AG04449 (cell line): Measurements from ENCODE around the gene PRODH2.

Source experiments
- CTCF ChIA-PET: fragments of 350-600 bp; formaldehyde crosslinking; extraction: SDS; loops from one replicate; lab custom pipeline; 2021; ENCODE audit warnings: antibody characterized with exemption; lab: Yijun Ruan, JAX
- POLR2A ChIA-PET: fragments of 400-600, 350-600 bp; formaldehyde crosslinking; extraction: SDS; loops from one replicate; lab custom pipeline; 2020; ENCODE audit warnings: antibody characterized with exemption, inconsistent platforms; lab: Yijun Ruan, JAX
- DNase-seq: peaks from one replicate; pipeline ENCODE4 v3.0.0-alpha.2; 2010; ENCODE audit warnings: low read depth, low spot score
- H3K4me3 ChIP-seq: 2 replicates; pipeline ENCODE4 v1.5.1; 2011; ENCODE audit warnings: low read depth, mild to moderate bottlenecking, control low read depth, low read length
- TF ChIP-seq, protein P1 (sequence below): IDR thresholded peaks from one replicate; pipeline ENCODE4 v1.5.1; 2011; ENCODE audit warnings: mild to moderate bottlenecking, moderate library complexity, low read length, control low read depth, inconsistent platforms; ENCODE audit not compliant: insufficient read depth; ENCODE audit errors: missing control alignments

The PRODH2 gene

GRCh38 chr19:35832054-35832453 lies 19.4 kb upstream of the PRODH2 start:
- ChIA-PET POLR2A (no interaction called here), CTCF (no interaction called here)
- no peak for DNase-seq
- no peak overlapping the region for H3K4me3 ChIP-seq
- TF ChIP-seq, protein P1, sequence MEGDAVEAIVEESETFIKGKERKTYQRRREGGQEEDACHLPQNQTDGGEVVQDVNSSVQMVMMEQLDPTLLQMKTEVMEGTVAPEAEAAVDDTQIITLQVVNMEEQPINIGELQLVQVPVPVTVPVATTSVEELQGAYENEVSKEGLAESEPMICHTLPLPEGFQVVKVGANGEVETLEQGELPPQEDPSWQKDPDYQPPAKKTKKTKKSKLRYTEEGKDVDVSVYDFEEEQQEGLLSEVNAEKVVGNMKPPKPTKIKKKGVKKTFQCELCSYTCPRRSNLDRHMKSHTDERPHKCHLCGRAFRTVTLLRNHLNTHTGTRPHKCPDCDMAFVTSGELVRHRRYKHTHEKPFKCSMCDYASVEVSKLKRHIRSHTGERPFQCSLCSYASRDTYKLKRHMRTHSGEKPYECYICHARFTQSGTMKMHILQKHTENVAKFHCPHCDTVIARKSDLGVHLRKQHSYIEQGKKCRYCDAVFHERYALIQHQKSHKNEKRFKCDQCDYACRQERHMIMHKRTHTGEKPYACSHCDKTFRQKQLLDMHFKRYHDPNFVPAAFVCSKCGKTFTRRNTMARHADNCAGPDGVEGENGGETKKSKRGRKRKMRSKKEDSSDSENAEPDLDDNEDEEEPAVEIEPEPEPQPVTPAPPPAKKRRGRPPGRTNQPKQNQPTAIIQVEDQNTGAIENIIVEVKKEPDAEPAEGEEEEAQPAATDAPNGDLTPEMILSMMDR, result no peak

GRCh38 chr19:35830986-35831385 lies 18.3 kb upstream of the PRODH2 start:
- no peak for DNase-seq
- ChIA-PET CTCF (no interaction called here), POLR2A (no interaction called here)
- H3K4me3 ChIP-seq, result no peak overlapping the region
- TF ChIP-seq, protein P1, result no peak

DNA sequence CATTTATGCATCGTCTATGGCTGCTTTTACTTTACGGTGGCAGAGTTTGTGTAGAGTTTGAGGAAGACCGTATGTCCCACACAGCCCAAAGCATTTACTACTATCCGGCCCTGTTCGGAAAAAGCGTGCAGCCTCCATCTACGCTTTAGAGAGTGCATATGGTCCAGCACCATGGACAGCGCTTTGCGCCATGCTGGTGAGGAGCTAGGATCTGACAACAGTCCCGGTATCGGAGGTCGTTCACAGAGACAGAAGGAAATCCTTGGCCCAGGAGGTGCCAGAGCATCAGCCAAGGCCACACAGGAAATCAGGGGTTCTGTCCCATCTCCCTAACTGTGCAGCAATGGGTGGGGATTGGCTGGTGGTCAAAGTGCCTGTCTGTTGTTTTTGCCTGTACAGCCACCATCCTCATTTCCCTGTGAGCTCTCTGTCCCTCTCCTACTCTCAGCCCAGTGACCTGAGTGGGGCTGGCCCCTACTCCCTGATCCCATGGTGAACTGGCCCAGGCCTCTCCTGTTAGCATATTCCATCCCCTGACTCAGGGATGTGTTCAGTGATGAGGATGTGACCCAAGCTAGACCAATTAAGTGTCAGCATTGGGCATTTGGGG lies 16.2 kb upstream of the PRODH2 start:
- ChIA-PET CTCF (no interaction called here), POLR2A (no interaction called here)
- H3K4me3 ChIP-seq, result no peak overlapping the region
- no peak for DNase-seq
- TF ChIP-seq, protein P1, result no peak

DNA sequence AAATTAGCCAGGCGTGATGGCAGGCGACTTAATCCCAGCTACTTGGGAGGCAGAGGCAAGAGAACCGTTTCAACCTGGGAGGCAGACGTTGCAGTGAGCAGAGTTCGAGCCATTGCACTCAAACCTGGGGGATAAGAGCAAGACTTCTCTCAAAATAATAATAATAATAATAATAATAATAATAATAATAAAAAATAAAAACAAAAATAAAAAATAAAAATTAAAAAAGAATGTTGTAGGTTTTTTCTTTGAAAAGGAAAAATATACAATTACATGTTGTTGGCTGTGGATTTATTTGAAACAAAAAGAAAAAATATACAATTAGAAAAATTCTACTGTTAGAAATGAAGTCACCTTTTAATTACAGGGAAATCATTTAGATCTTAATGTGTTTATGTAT lies 11.5 kb upstream of the PRODH2 start:
- H3K4me3 ChIP-seq, result no peak overlapping the region
- POLR2A ChIA-PET, result no interaction called here
- CTCF ChIA-PET, result no interaction called here
- no peak for DNase-seq
- TF ChIP-seq, protein P1, result no peak

DNA sequence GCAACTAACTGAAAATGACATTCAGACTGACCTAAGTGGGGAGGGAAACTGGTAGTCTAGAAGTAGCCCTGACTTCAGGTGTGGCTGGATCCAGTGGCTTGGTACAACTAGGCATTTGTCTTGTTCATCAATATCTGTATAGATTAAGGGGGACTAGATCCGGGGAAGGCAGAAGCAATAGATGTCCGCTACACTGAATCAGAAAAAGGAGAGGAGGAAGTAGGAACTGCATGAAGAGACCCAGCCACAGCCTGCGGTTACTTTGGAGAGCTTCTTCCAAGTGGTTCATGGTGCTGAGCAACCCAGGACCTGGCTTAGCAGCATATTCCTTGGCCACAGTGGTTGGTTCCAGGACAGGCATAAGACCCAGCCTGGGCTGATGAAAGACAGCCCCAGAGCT lies 9.9 kb upstream of the PRODH2 start:
- ChIA-PET POLR2A (no interaction called here), CTCF (no interaction called here)
- TF ChIP-seq, protein P1, result no peak
- DNase-seq, result no peak
- H3K4me3 ChIP-seq, result no peak overlapping the region

GRCh38 chr19:35818445-35818844 lies 5.8 kb upstream of the PRODH2 start:
- ChIA-PET POLR2A (no interaction called here), CTCF (interaction anchor here (0.6 to 1.9 kb wide), 6 partner anchors 10 to 269 kb away, joined by 3 to 8 read pairs (median 4); no protein-coding TSS in a partner anchor)
- DNase-seq, result no peak
- TF ChIP-seq, protein P1, result no peak
- no peak overlapping the region for H3K4me3 ChIP-seq
